Measurements from ENCODE around the gene EFNA3.

EFNA3 gene

GRCh38 chr1:155080312-155081228, 1.9 kb downstream of the EFNA3 start (continued):
- TF ChIP-seq, protein P1, sequence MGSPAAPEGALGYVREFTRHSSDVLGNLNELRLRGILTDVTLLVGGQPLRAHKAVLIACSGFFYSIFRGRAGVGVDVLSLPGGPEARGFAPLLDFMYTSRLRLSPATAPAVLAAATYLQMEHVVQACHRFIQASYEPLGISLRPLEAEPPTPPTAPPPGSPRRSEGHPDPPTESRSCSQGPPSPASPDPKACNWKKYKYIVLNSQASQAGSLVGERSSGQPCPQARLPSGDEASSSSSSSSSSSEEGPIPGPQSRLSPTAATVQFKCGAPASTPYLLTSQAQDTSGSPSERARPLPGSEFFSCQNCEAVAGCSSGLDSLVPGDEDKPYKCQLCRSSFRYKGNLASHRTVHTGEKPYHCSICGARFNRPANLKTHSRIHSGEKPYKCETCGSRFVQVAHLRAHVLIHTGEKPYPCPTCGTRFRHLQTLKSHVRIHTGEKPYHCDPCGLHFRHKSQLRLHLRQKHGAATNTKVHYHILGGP (tag by site-specific recombination; IDR thresholded peaks at IDR 0.05) = no peak
- TF ChIP-seq ZNF513 (tag by site-specific recombination; IDR thresholded peaks at IDR 0.05) = no peak
- TF ChIP-seq, protein P2, sequence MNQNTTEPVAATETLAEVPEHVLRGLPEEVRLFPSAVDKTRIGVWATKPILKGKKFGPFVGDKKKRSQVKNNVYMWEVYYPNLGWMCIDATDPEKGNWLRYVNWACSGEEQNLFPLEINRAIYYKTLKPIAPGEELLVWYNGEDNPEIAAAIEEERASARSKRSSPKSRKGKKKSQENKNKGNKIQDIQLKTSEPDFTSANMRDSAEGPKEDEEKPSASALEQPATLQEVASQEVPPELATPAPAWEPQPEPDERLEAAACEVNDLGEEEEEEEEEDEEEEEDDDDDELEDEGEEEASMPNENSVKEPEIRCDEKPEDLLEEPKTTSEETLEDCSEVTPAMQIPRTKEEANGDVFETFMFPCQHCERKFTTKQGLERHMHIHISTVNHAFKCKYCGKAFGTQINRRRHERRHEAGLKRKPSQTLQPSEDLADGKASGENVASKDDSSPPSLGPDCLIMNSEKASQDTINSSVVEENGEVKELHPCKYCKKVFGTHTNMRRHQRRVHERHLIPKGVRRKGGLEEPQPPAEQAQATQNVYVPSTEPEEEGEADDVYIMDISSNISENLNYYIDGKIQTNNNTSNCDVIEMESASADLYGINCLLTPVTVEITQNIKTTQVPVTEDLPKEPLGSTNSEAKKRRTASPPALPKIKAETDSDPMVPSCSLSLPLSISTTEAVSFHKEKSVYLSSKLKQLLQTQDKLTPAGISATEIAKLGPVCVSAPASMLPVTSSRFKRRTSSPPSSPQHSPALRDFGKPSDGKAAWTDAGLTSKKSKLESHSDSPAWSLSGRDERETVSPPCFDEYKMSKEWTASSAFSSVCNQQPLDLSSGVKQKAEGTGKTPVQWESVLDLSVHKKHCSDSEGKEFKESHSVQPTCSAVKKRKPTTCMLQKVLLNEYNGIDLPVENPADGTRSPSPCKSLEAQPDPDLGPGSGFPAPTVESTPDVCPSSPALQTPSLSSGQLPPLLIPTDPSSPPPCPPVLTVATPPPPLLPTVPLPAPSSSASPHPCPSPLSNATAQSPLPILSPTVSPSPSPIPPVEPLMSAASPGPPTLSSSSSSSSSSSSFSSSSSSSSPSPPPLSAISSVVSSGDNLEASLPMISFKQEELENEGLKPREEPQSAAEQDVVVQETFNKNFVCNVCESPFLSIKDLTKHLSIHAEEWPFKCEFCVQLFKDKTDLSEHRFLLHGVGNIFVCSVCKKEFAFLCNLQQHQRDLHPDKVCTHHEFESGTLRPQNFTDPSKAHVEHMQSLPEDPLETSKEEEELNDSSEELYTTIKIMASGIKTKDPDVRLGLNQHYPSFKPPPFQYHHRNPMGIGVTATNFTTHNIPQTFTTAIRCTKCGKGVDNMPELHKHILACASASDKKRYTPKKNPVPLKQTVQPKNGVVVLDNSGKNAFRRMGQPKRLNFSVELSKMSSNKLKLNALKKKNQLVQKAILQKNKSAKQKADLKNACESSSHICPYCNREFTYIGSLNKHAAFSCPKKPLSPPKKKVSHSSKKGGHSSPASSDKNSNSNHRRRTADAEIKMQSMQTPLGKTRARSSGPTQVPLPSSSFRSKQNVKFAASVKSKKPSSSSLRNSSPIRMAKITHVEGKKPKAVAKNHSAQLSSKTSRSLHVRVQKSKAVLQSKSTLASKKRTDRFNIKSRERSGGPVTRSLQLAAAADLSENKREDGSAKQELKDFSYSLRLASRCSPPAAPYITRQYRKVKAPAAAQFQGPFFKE (tag by site-specific recombination; IDR thresholded peaks at IDR 0.05; ENCODE audit: borderline replicate concordance) = no peak
- no peak for TF ChIP-seq YY1 (tag by site-specific recombination; IDR thresholded peaks at IDR 0.05)
- no peak for TF ChIP-seq ZNF148 (tag by site-specific recombination; IDR thresholded peaks at IDR 0.05; ENCODE audit: borderline replicate concordance)
- no peak for TF ChIP-seq ZSCAN18 (tag by site-specific recombination; IDR thresholded peaks at IDR 0.05)
- TF ChIP-seq IKZF3 (tag by site-specific recombination; IDR thresholded peaks at IDR 0.05) = peak; percentile 59; the same call in 1 of the 2 replicates
- TF ChIP-seq HOXD13 (CRISPR knock-in tag; IDR thresholded peaks at IDR 0.05; ENCODE audit: borderline replicate concordance) = no peak
- TF ChIP-seq KLF7 (tag by site-specific recombination; IDR thresholded peaks at IDR 0.05; ENCODE audit: borderline replicate concordance) = peak; percentile 12; the same call in 1 of the 2 replicates
- no peak for TF ChIP-seq ZFP41 (tag by site-specific recombination; IDR thresholded peaks at IDR 0.05; ENCODE audit: borderline replicate concordance)
- TF ChIP-seq ZNF10 (tag by site-specific recombination; IDR thresholded peaks at IDR 0.05) = no peak
- TF ChIP-seq ZNF670 (tag by site-specific recombination; IDR thresholded peaks at IDR 0.05; ENCODE audit: low read depth) = no peak
- no peak for TF ChIP-seq ZNF521 (tag by site-specific recombination; IDR thresholded peaks at IDR 0.05)
- TF ChIP-seq MZF1 (tag by site-specific recombination; IDR thresholded peaks at IDR 0.05; ENCODE audit: borderline replicate concordance) = no peak
- TF ChIP-seq HOXC10 (CRISPR knock-in tag; IDR thresholded peaks at IDR 0.05) = no peak
- TF ChIP-seq REST (tag by site-specific recombination; IDR thresholded peaks at IDR 0.05) = no peak
- TF ChIP-seq ZNF266 (tag by site-specific recombination; IDR thresholded peaks at IDR 0.05; ENCODE audit: low read depth) = no peak

All from HEK293 (cell line).